Raji (cell line): ENCODE data around the gene PTPRR.

Experiments
- POLR2A ChIP-seq: IDR thresholded peaks from 2 replicates; pipeline ENCODE4 v1.6.1; 2011; ENCODE audit warnings: low read depth, low read length, control low read depth; ENCODE audit not compliant: insufficient read depth

The PTPRR gene

GRCh38 chr12:70666364-70666763 is 254.2 kb downstream of the PTPRR start:
- no peak for TF ChIP-seq POLR2A

- TF ChIP-seq POLR2A = no peak
Observed at GRCh38 chr12:70664465-70664881, 256.1 kb downstream of the PTPRR start.

GRCh38 chr12:70663838-70664237 is 256.7 kb downstream of the PTPRR start:
- TF ChIP-seq POLR2A = no peak

GRCh38 chr12:70661466-70662161 is 258.9 kb downstream of the PTPRR start:
- TF ChIP-seq POLR2A = no peak

GRCh38 chr12:70660620-70661219 is 259.8 kb downstream of the PTPRR start:
- no peak for TF ChIP-seq POLR2A

- TF ChIP-seq POLR2A = no peak
Observed at GRCh38 chr12:70660002-70660604, 260.4 kb downstream of the PTPRR start.

GRCh38 chr12:70659077-70659606 is 261.4 kb downstream of the PTPRR start:
- no peak for TF ChIP-seq POLR2A

- no peak for TF ChIP-seq POLR2A
Observed at GRCh38 chr12:70657616-70658286, 262.8 kb downstream of the PTPRR start.

GRCh38 chr12:70652451-70652850 is 268.1 kb downstream of the PTPRR start:
- TF ChIP-seq POLR2A = no peak

GRCh38 chr12:70648831-70649230 is 271.7 kb downstream of the PTPRR start:
- TF ChIP-seq POLR2A = no peak

GRCh38 chr12:70648191-70648590 is 272.3 kb downstream of the PTPRR start:
- TF ChIP-seq POLR2A = no peak

- no peak for TF ChIP-seq POLR2A
Observed at GRCh38 chr12:70646850-70647249, 273.7 kb downstream of the PTPRR start.

- TF ChIP-seq POLR2A = no peak
Observed at GRCh38 chr12:70645494-70646317, 274.8 kb downstream of the PTPRR start.

GRCh38 chr12:70644861-70645260 is 275.7 kb downstream of the PTPRR start:
- no peak for TF ChIP-seq POLR2A

GRCh38 chr12:70643939-70644338 is 276.6 kb downstream of the PTPRR start:
- no peak for TF ChIP-seq POLR2A
